Endothelial cell of umbilical vein (primary cell): ENCODE measurements around the gene BMP8B. TPM values are rescaled to one million over a fixed set of nuclear protein-coding genes. Genes with fewer than 3 reads are reported as not detected.

Experiments used
- BruUV-seq: library from RNA; stranded (reverse); fragments of 400-500 nt; replicated peaks from 2 replicates; lab custom pipeline; 2021; lab: Mats Ljungman, UMichigan
- CTCF ChIA-PET: fragments of 300-600, 350-600 bp; sonication (Branson Sonifier 250); formaldehyde crosslinking; loops from one replicate; lab custom pipeline; 2021; ENCODE audit warnings: antibody characterized with exemption, inconsistent platforms; lab: Charles Lee
- POLR2A ChIA-PET: fragments of 300-600, 350-600 bp; sonication (Branson Sonifier 250); formaldehyde crosslinking; loops from one replicate; lab custom pipeline; 2021; ENCODE audit warnings: antibody characterized with exemption, inconsistent platforms; lab: Charles Lee
- DNase-seq: peaks from one replicate; pipeline ENCODE4 v3.0.0-alpha.2; 2011; ENCODE audit warnings: low read depth, low spot score
- FAIRE-seq: peaks from 2 replicates; lab custom pipeline; 2011; peaks lifted over from hg19 to GRCh38; lab: Jason Lieb, UNC
- H2AFZ ChIP-seq: 2 replicates; pipeline ENCODE4 v1.6.0; 2012; ENCODE audit warnings: low read depth, low read length, control low read depth, inconsistent platforms
- H3K27ac ChIP-seq: 2 replicates; pipeline ENCODE4 v1.5.1; 2011; ENCODE audit warnings: low read depth, mild to moderate bottlenecking, control low read depth, low read length, moderate library complexity; ENCODE audit not compliant: insufficient read depth
- H3K27me3 ChIP-seq, 2 experiments: 2 replicates each; pipeline versions ENCODE4 v1.6.0 to v1.6.1; 2011; ENCODE audit warnings: low read length in 2 of 2, mixed read lengths in 1 of 2; ENCODE audit not compliant: control insufficient read depth in 2 of 2, insufficient read depth in 2 of 2
- H3K36me3 ChIP-seq, 2 experiments: 2 replicates in 1 of 2; 3 replicates in 1 of 2; pipeline ENCODE4 v1.5.1; 2011; ENCODE audit warnings: low read length in 2 of 2, mild to moderate bottlenecking in 1 of 2, moderate library complexity in 1 of 2; ENCODE audit not compliant: control insufficient read depth in 2 of 2, insufficient read depth in 2 of 2; ENCODE audit errors: extremely low read depth in 1 of 2
- H3K4me1 ChIP-seq: 3 replicates; pipeline ENCODE4 v1.5.1; 2011; ENCODE audit warnings: mild to moderate bottlenecking, low read length; ENCODE audit not compliant: control insufficient read depth, insufficient read depth; ENCODE audit errors: extremely low read depth
- H3K4me2 ChIP-seq: 2 replicates; pipeline ENCODE4 v1.6.1; 2011; ENCODE audit warnings: low read length, control low read depth, mixed read lengths; ENCODE audit not compliant: insufficient read depth
- H3K4me3 ChIP-seq, 3 experiments: fragments of 200-600 bp in 1 of 3; sonication (generic), shearing (Covaris generic) in 1 of 3; replicated peaks in 1 of 3; 2 replicates each; pipeline ENCODE4 v1.5.1; 2011 to 2016; ENCODE audit warnings: control low read depth in 3 of 3, low read length in 3 of 3, mild to moderate bottlenecking in 2 of 3, inconsistent platforms in 1 of 3, low read depth in 1 of 3, moderate library complexity in 1 of 3; ENCODE audit not compliant: insufficient read depth in 1 of 3
- H3K79me2 ChIP-seq: 2 replicates; pipeline ENCODE4 v1.6.0; 2012; ENCODE audit warnings: low read length, inconsistent platforms; ENCODE audit not compliant: control insufficient read depth, insufficient read depth
- H3K9ac ChIP-seq: replicated peaks from 2 replicates; pipeline ENCODE3; 2011; ENCODE audit warnings: low read length, control low read depth; ENCODE audit not compliant: insufficient read depth; ENCODE audit errors: extremely low read depth
- H3K9me1 ChIP-seq: replicated peaks from 3 replicates; pipeline ENCODE4 v1.6.0; 2011; ENCODE audit warnings: mild to moderate bottlenecking, low read length; ENCODE audit not compliant: control insufficient read depth, insufficient read depth; ENCODE audit errors: extremely low read depth
- H3K9me3 ChIP-seq: replicated peaks from 2 replicates; pipeline ENCODE4 v1.5.1; 2012; ENCODE audit warnings: low read length, inconsistent platforms; ENCODE audit not compliant: control insufficient read depth, insufficient read depth
- H4K20me1 ChIP-seq: replicated peaks from 2 replicates; pipeline ENCODE3; 2011; ENCODE audit warnings: mild to moderate bottlenecking, low read length; ENCODE audit not compliant: control insufficient read depth, insufficient read depth; ENCODE audit errors: extremely low read depth
- CTCF ChIP-seq, 2 donors: IDR thresholded peaks; 1 replicate in 1 of 2; 2 replicates in 1 of 2; pipeline ENCODE4 v1.5.1; 2011; ENCODE audit warnings: low read length in 2 of 2, mild to moderate bottlenecking in 2 of 2, moderate library complexity in 2 of 2, control low read depth in 1 of 2, inconsistent platforms in 1 of 2, low read depth in 1 of 2; ENCODE audit not compliant: insufficient read depth in 1 of 2; ENCODE audit errors: extremely low read depth in 1 of 2
- EZH2 ChIP-seq: IDR thresholded peaks from 2 replicates; pipeline ENCODE4 v1.6.1; 2012; ENCODE audit warnings: borderline replicate concordance, low read depth, mild to moderate bottlenecking, moderate library complexity, low read length, inconsistent platforms; ENCODE audit not compliant: severe bottlenecking
- FOS ChIP-seq: IDR thresholded peaks from 2 replicates; pipeline ENCODE4 v1.6.1; 2011; ENCODE audit warnings: mild to moderate bottlenecking, low read length, moderate library complexity, borderline replicate concordance; ENCODE audit not compliant: insufficient read depth
- GATA2 ChIP-seq: IDR thresholded peaks from 2 replicates; pipeline ENCODE4 v1.7.0; 2011; ENCODE audit warnings: low read depth, mild to moderate bottlenecking, moderate library complexity, mixed read lengths, low read length; ENCODE audit not compliant: insufficient read length, insufficient read depth
- JUN ChIP-seq: IDR thresholded peaks from 2 replicates; pipeline ENCODE4 v1.6.1; 2011; ENCODE audit warnings: borderline replicate concordance, low read depth; ENCODE audit not compliant: insufficient read length, insufficient read depth
- MYC ChIP-seq: IDR thresholded peaks from one replicate; pipeline ENCODE4 v1.6.1; 2011; ENCODE audit warnings: mild to moderate bottlenecking, low read depth, low read length
- POLR2A ChIP-seq: IDR thresholded peaks from 2 replicates; pipeline ENCODE4 v1.6.1; 2012; ENCODE audit warnings: low read depth, mild to moderate bottlenecking, control low read depth, low read length
- POLR2AphosphoS5 ChIP-seq: IDR thresholded peaks from 2 replicates; pipeline ENCODE4 v1.6.1; 2012; ENCODE audit warnings: low read depth, mild to moderate bottlenecking, control low read depth, low read length, moderate library complexity; ENCODE audit not compliant: insufficient read depth
- dilution Hi-C: fragments of 300-500 bp; cut with MboI; formaldehyde crosslinking; loops from one replicate; pipeline ENCODE4 v1.15.0; 2019; ENCODE audit warnings: low sequenced_read_pairs; ENCODE audit not compliant: extremely low pct_ligation_motif_present
- intact Hi-C: fragments of 100-400 bp; cut with micrococcal nuclease; formaldehyde crosslinking; loops from one replicate; pipeline ENCODE4 v1.10.0; 2022
- polyA plus RNA-seq, 4 experiments: library from polyadenylated mRNA; depleted of rRNA in 3 of 4; stranded (reverse) in 3 of 4; unstranded in 1 of 4; fragments of >200 nt; gene quantifications; 2 replicates each; pipeline versions ENCODE4 v1.2.1 to v1.2.3, GENCODE V29; 2011 to 2012; ENCODE audit warnings: missing spikeins in 1 of 4
- total RNA-seq: library from RNA; stranded (reverse); gene quantifications from 2 replicates; pipeline ENCODE4 v1.2.3, GENCODE V29; 2021
- TF ChIP-seq, protein P1 (sequence below): IDR thresholded peaks from 2 replicates; pipeline ENCODE4 v1.6.1; 2011; ENCODE audit not compliant: insufficient read depth, insufficient read length

Gene BMP8B
- total and polyA plus RNA-seq, 2 donors (not counting 3 experiments of a cell fraction or from before 2014, with no cell fraction given) = 0.07 TPM; not detected in 1

- dilution Hi-C loops = no loop called here
- Histone ChIP-seq H3K4me2 (no peak overlapping the region), H3K4me3 (no peak overlapping the region), H3K27ac (no peak overlapping the region), H3K4me1 (no peaks in the 10 kb centered on the region), H3K36me3 (no peaks in the 10 kb centered on the region), H3K79me2 (no peaks in the 10 kb centered on the region), H3K9me1 (no peaks in the 10 kb centered on the region), H3K9me3 (no peaks in the 10 kb centered on the region), H3K9ac (no peak overlapping the region), H4K20me1 (no peaks in the 10 kb centered on the region), H2AFZ (no peak overlapping the region), H3K27me3 (no peaks in the 10 kb centered on the region)
- ChIA-PET POLR2A (no interaction called here), CTCF (no interaction called here)
- no TSS peak for BruUV-seq
- FAIRE-seq = no peak
- no peak for DNase-seq
- TF ChIP-seq MYC (no peak), POLR2A (no peak), CTCF (IDR thresholded peaks at IDR 0.05; ENCODE audit: extremely low read depth in 1 of 2, insufficient read depth in 1 of 2, low read depth in 1 of 2, low read length in 2 of 2) (no peak), JUN (no peak), GATA2 (no peak), FOS (no peak), POLR2AphosphoS5 (no peak), EZH2 (no peak)
- TF ChIP-seq, protein P1, sequence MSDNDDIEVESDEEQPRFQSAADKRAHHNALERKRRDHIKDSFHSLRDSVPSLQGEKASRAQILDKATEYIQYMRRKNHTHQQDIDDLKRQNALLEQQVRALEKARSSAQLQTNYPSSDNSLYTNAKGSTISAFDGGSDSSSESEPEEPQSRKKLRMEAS = no peak
- intact Hi-C loops = no loop called here
Observed at GRCh38 chr1:39805385-39805784, 16.7 kb upstream of the BMP8B start.
